OCI-LY1 (cell line): Measurements from ENCODE around the gene SLC6A18.

Experiments
- CTCF ChIP-seq: fragments of 200-600 bp; sonication (generic), shearing (Covaris generic); IDR thresholded peaks from 2 replicates; pipeline ENCODE4 v1.5.1; 2017; ENCODE audit warnings: mild to moderate bottlenecking, antibody characterized with exemption, low read length, moderate library complexity, mixed read lengths
- EZH2 ChIP-seq: fragments of 200-600 bp; sonication (generic), shearing (Covaris generic); IDR thresholded peaks from 2 replicates; pipeline ENCODE4 v1.8.0; 2017; ENCODE audit warnings: borderline replicate concordance, mixed run types, mild to moderate bottlenecking, antibody characterized with exemption, low read length, moderate library complexity, mixed read lengths

GRCh38 chr5:1220351-1220750, 4.8 kb upstream of the SLC6A18 start:
- TF ChIP-seq CTCF (no peak), EZH2 (no peak)
